Large intestine (tissue), 3 donors: ENCODE results near the gene ZP2. TPM values are rescaled to one million over a fixed set of nuclear protein-coding genes. Genes with fewer than 3 reads are reported as not detected.
"Not testable (repeated sequence)": the region's sequence is repeated elsewhere in the genome, so short reads cannot be mapped to it uniquely, and the experiment has no call there.

Source experiments
- DNase-seq, 2 donors: peaks; one replicate each; pipeline versions ENCODE4 v3.0.0 to v3.0.0-alpha.2; 2013
- H3K27ac ChIP-seq: one replicate; pipeline ENCODE4 v1.5.1; 2013; ENCODE audit warnings: low read length
- H3K27me3 ChIP-seq: 2 replicates; pipeline ENCODE4 v1.6.1; 2013; ENCODE audit warnings: low read length; ENCODE audit not compliant: control insufficient read depth, insufficient read depth
- H3K36me3 ChIP-seq: 2 replicates; pipeline ENCODE4 v1.6.1; 2013; ENCODE audit warnings: low read length; ENCODE audit not compliant: control insufficient read depth, insufficient read depth
- H3K4me1 ChIP-seq: one replicate; pipeline ENCODE4 v1.6.1; 2013; ENCODE audit warnings: low read length; ENCODE audit not compliant: control insufficient read depth, insufficient read depth
- H3K4me3 ChIP-seq: one replicate; pipeline ENCODE4 v1.5.1; 2013; ENCODE audit warnings: low read length
- H3K9me3 ChIP-seq: one replicate; pipeline ENCODE4 v1.6.1; 2013; ENCODE audit warnings: mild to moderate bottlenecking, low read depth, low read length, moderate library complexity; ENCODE audit not compliant: control insufficient read depth
- WGBS: methylation state at CpG from one replicate; pipeline ENCODE4 v1.1.5; 2013; ENCODE audit warnings: low lambda C conversion rate; ENCODE audit not compliant: insufficient coverage; 5-methylcytosine and 5-hydroxymethylcytosine counted together
- polyA plus RNA-seq: library from polyadenylated mRNA; unstranded; fragments of 120-200 nt; gene quantifications from one replicate; pipeline ENCODE4 v1.2.1, GENCODE V29; 2013

ZP2 gene
- polyA plus RNA-seq, 1 donor: 0.27 TPM

DNA sequence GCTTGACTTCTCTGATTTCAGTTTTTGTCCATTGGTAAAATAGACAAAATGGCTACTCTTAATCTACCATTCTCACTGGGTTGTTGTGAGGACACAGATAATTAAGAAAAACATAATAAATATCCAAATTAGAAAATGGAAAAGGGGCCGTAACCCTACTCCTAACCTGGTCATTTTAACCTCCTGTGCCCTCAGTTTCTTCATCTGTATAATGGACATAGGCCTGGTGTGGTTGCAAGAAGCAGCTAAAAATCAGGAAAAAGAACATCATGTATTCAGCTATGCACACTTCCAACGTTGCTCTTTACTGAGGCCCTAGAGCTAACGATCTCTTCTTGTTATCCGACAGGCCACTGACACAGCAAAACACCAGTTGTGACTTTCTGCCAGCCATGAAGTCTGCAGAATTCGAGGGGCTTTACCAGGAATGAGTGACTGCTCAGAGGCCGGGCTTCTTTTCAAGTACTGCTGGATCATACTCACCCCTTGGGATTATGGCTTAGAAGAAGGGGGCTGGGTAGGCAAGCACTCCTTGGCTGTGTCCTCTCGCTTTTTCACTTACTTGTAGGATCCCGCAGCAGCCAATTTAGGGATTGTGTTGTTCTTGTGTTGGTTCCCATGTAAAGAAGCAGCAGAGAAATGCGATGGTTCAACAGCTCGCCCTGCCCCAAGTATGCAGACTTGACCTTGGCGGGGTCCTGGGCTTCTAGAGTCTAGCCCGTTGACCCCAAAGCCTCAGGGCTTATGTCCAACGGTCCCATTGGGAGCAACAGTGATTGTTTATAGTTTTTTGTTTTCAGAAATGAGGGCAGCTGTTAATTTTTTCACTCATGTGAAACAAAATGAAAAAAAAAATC is 32.0 kb downstream of the ZP2 start:
- Histone ChIP-seq H3K27ac (no peak overlapping the region), H3K4me1 (no peaks in the 10 kb centered on the region), H3K9me3 (no peaks in the 10 kb centered on the region), H3K4me3 (no peak overlapping the region), H3K27me3 (no peaks in the 10 kb centered on the region), H3K36me3 (peaks cover 38% of the 10 kb centered on the region)
- WGBS: 100% methylated on average over 2 of the region's 13 CpGs
- no peak for DNase-seq

DNA sequence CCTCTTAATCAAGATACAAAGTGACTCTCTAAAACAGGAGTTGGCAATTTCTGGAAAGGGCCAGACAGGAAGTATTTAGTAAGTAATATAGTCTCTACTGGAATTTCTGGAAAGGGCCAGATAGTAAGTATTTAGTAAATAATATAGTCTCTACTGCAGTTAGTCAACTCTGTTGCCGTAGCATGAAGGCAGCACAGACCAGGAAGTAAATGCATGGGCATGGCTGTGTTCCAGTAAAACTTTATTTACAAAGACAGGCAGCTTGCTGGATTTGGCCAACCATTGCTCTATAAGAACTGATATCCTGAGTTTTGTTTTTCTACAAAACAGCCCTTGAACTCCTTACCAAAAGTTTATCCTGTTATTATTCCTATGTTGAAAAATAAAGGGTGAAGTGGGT is 36.0 kb downstream of the ZP2 start:
- Histone ChIP-seq H3K4me3 (no peak overlapping the region), H3K27me3 (no peaks in the 10 kb centered on the region), H3K4me1 (no peaks in the 10 kb centered on the region), H3K36me3 (peaks cover 47% of the 10 kb centered on the region), H3K9me3 (no peaks in the 10 kb centered on the region), H3K27ac (no peak overlapping the region)
- no CpG with 5 or more reads among the region's 1 CpG for WGBS
- DNase-seq: no peak

DNA sequence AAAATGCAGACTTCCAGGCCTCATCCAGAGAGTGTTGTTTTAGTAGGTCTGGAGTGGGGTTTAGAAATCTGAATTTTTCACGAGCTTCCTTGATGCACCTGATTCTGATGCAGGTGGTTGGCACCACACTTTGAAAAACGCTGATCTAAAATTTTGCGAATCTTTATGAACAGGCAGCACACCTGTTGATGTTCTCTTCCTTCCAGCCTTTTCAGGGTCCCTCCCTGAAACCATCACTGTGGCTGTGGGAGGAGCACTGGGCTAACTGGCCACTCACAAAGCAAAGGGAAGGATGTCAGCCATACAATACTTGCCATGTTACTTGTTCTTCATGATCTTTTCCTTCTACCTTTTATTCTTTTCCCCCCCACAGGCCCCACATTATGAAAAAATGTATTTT is 38.7 kb downstream of the ZP2 start:
- no peaks in the 10 kb centered on the region for H3K27me3 ChIP-seq

DNA sequence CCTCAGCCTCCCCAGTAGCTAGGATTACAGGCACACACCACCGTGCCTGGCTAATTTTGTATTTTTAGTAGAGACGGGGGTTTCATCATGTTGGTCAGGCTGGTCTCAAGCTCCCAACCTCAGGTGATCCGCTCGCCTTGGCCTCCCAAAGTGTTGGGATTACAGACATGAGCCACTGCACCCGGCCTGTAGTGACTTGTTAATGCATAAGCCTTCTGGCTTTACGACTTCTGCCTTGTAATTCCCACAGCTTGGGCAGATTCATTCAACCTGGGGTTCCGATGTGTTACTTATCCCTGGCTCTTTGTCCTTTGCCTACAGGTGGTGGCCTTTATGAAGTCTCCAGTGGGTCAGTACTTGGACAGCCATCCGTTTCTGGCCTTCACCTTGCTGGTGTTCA is 41.3 kb downstream of the ZP2 start:
- WGBS: 100% methylated on average over 1 of the region's 8 CpGs
- DNase-seq, H3K9me3 ChIP-seq, H3K4me1 ChIP-seq, H3K27me3 ChIP-seq, H3K27ac ChIP-seq, H3K4me3 ChIP-seq: not testable (repeated sequence)
- peaks cover 49% of the 10 kb centered on the region for H3K36me3 ChIP-seq

More for the DNA sequence above, 38.7 kb downstream of the ZP2 start:
- Histone ChIP-seq H3K36me3 (peaks cover 40% of the 10 kb centered on the region), H3K27ac (no peak overlapping the region), H3K4me1 (no peaks in the 10 kb centered on the region), H3K9me3 (no peaks in the 10 kb centered on the region), H3K4me3 (no peak overlapping the region)
- DNase-seq: no peak
- no CpG with 5 or more reads among the region's 3 CpGs for WGBS

DNA sequence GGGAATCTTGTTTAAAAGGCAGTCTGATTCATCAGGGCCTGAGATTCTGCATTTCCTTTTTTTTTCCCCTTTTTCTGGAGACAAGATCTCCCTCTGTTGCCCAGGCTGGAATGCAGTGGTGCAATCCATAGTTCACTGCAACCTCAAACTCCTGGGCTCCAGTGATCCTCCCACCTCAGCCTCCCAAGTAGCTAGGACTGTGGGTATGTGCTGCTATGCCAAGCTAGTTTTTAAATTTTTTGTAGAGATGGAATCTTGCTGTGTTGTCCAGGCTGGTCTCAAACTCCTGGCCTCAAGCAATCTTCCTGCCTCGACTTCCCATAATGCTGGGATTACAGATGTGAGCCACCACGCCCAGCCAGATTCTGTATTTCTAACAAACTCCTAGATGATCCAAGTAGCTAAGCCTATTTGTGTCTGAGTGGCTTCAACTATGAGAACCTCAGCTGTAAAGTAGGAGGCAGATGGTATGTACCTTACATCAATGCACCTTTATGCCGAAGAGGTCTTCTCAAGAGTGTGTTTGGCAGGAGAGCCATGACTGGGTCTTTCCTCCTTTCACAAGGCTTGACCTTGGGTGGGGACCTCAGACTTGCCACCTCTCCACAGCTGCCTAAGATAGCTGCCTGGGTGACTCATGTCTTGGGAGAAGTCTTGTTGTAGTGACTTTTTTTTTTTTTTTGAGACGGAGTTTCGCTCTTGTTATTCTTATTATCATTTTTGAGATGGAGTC is 42.0 kb downstream of the ZP2 start:
- H3K36me3 ChIP-seq: peaks cover 46% of the 10 kb centered on the region
- no peak overlapping the region for H3K27ac ChIP-seq
- WGBS: no CpG with 5 or more reads among the region's 5 CpGs
- H3K27me3 ChIP-seq: no peaks in the 10 kb centered on the region
- H3K9me3 ChIP-seq: no peaks in the 10 kb centered on the region
- DNase-seq: no peak
- H3K4me3 ChIP-seq: no peak overlapping the region
- H3K4me1 ChIP-seq: no peaks in the 10 kb centered on the region

DNA sequence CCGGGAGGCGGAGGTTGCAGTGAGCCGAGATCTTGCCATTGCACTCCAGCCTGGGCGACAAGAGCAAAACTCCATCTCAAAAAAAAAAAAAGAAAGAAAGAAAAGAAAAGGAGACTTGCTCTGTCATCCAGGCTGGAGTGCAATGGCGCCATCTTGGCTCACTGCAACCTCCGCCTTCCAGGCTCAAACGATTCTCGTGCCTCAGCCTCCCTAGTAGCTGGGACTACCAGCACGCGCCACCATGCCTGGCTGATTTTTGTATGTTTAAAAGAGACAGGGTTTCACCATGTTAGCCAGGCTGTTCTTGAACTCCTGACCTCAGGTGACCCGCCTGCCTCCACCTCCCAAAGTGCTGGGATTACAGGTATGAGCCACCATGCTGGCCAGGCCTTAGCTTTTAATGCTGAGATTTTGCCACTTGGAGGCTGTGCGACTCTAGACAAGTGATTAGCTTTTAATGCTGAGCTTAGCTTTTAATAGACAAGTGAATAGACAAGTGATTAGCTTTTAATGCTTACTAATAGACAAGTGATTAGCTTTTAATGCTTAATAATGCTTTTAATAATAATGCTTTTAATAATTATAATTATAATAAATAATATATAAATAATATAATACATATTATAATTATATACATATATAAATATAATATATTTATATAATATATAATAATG is 43.3 kb downstream of the ZP2 start:
- no CpG with 5 or more reads among the region's 12 CpGs for WGBS
- H3K36me3 ChIP-seq: peaks cover 48% of the 10 kb centered on the region
- no peaks in the 10 kb centered on the region for H3K27me3 ChIP-seq

DNA sequence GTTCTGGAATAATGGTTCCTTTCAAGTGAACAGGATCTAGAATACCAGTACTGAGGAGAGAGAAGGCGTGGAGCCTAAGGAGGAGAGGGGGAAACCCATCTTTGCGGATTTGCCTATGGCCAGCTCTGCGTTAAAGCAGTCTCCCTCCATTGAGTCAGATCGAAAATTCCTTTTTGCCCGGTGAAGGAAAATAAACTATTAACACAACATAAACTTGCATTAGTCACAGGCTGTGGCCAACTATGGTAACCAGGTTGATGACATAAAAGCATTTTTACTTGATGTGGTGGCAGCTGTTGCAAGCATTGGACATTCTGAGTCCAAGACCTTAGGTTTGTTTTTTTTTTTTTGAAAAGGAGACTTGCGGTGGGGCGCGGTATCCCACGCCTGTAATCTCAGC is 44.0 kb downstream of the ZP2 start:
- WGBS: 100% methylated on average over 1 of the region's 9 CpGs
- H3K36me3 ChIP-seq: peaks cover 48% of the 10 kb centered on the region
- H3K4me3 ChIP-seq: no peak overlapping the region
- H3K27ac ChIP-seq: no peak overlapping the region
- H3K27me3 ChIP-seq: no peaks in the 10 kb centered on the region
- H3K4me1 ChIP-seq: no peaks in the 10 kb centered on the region
- DNase-seq: no peak
- no peaks in the 10 kb centered on the region for H3K9me3 ChIP-seq

More for the DNA sequence above, 43.3 kb downstream of the ZP2 start:
- H3K9me3 ChIP-seq: no peaks in the 10 kb centered on the region
- H3K4me1 ChIP-seq: no peaks in the 10 kb centered on the region
- DNase-seq: no peak
- H3K4me3 ChIP-seq: no peak overlapping the region
- no peak overlapping the region for H3K27ac ChIP-seq

DNA sequence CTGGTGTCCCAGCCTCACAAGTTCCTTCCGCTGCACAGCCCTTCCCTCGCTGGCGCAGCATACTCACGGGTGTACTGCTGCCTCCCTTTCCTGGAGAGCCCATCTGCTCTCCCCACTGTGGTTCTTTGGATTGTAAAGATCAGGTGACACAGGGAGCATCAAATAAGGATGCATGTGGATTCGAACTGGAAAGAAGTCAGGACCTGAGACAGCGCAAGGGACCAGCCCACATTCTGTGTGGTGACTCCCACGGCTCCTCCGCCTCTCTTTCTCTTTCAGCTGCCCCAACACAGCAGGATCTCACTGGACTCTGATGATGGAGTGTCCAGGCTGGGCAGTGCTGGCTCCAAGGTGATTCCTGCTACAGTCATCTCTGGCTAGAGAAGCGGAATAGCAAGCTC is 44.8 kb downstream of the ZP2 start:
- peaks cover 42% of the 10 kb centered on the region for H3K36me3 ChIP-seq
- no CpG with 5 or more reads among the region's 9 CpGs for WGBS
- no peaks in the 10 kb centered on the region for H3K9me3 ChIP-seq
- H3K4me3 ChIP-seq: no peak overlapping the region
- H3K27ac ChIP-seq: no peak overlapping the region
- no peak for DNase-seq
- H3K4me1 ChIP-seq: no peaks in the 10 kb centered on the region
- H3K27me3 ChIP-seq: no peaks in the 10 kb centered on the region

DNA sequence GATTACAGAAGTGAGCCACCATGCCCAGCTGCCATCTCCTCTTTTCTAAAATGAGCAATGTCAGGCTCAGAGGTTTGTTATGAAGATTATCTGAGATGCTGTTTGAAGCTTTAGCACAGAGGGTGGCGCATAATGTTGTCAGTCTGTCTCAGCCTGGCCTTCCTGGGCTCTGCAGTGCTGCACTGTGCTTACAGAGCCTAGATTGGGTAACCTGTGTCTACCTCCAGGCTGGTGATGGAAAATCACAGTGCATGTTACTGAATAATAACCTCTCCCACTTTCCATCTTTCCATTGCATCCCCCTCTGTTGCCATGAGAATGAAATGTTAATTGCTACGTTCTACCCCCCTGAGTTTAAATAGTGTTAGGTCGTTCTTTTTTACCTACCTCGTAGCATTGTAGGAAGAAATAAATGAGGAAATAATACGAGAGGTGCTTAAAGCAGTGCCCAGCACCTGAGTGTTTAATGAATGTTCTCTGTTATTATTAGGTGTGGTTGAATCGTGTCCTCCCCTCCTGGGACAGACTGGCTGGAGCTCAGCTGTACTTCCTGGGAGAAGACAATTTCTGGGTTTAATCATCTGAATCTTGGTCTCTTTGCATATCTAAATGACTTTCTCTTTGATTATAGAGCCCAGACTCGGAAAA is 46.7 kb downstream of the ZP2 start:
- 100% methylated on average over 4 of the region's 7 CpGs for WGBS
- no peak for DNase-seq
- H3K36me3 ChIP-seq: peaks cover 32% of the 10 kb centered on the region
- no peaks in the 10 kb centered on the region for H3K9me3 ChIP-seq
- no peak overlapping the region for H3K27ac ChIP-seq
- no peaks in the 10 kb centered on the region for H3K27me3 ChIP-seq
- H3K4me3 ChIP-seq: no peak overlapping the region
- H3K4me1 ChIP-seq: no peaks in the 10 kb centered on the region

DNA sequence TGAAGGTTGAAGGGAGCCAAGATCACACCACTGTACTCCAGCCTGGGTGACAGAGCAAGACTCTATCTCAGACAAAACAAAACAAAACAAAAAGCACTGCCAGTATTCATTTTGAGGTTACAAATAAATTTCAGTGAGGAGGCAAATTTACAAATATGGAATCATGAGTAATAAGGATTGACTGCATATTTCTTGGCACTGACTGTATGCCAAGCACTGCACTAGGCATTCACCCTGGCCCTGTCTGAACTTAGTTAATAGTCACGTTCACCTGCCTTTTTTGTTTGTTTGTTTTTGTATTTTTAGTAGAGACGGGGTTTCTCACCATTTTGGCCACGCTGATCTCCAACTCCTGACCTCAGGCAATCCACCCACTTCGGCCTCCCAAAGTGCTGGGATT is 47.8 kb downstream of the ZP2 start:
- H3K27ac ChIP-seq: no peak overlapping the region
- H3K4me1 ChIP-seq: no peaks in the 10 kb centered on the region
- no peaks in the 10 kb centered on the region for H3K27me3 ChIP-seq
- DNase-seq: no peak
- H3K4me3 ChIP-seq: no peak overlapping the region
- WGBS: no CpG with 5 or more reads among the region's 4 CpGs
- no peaks in the 10 kb centered on the region for H3K9me3 ChIP-seq
- peaks cover 27% of the 10 kb centered on the region for H3K36me3 ChIP-seq
